NCI-H774 (cell line): ENCODE measurements around the gene CD160.
"Not testable (repeated sequence)": the region's sequence is repeated elsewhere in the genome, so short reads cannot be mapped to it uniquely, and the experiment has no call there.

ENCODE experiments used
- DNase-seq: peaks from one replicate; lab custom pipeline; 2025; lab: John Stamatoyannopoulos, UW

CD160 gene, protein sequence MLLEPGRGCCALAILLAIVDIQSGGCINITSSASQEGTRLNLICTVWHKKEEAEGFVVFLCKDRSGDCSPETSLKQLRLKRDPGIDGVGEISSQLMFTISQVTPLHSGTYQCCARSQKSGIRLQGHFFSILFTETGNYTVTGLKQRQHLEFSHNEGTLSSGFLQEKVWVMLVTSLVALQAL

GRCh38 chr1:145719230-145720079, at the start of gene CD160:
Gene CD160 (plus strand): TSS chr1:145719499. CDS start chr1:145728328, 8,829 bp downstream.
- DNase-seq = no peak

DNA sequence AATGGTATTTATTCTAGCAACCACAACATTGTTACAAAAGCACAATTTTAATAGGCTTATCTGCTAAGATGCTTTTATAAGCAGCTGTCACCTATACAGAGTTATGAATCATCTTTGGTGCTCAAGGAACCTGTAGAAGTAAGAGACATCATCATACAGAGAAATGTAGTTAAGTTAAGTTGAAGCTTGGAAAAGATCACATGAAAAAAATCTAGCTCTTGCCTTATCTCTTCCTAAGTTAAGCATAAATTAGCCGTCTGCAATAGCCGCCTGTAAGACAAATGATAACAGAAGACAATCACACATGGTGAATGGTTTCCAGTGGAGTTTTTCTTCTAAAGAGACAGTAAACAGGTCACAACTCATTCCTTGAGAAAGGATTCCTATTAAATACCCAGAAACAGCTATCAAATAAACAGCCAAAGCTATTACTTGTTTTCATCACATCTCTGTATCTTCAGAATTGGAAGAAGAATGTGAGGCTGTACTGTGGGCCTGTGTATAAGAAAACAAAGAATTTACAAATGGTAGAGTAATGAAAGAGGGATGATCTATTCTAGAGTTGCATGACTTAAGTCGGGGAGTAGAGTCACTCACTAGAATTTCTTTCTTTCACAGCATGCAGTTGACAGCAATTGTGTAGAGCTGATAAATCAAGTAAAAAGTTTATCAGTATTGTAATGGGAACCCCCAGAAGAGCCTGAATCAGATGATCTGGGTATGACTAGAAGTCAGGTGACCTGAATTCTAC, 48.1 kb upstream of the CD160 start:
- DNase-seq = not testable (repeated sequence)

DNA sequence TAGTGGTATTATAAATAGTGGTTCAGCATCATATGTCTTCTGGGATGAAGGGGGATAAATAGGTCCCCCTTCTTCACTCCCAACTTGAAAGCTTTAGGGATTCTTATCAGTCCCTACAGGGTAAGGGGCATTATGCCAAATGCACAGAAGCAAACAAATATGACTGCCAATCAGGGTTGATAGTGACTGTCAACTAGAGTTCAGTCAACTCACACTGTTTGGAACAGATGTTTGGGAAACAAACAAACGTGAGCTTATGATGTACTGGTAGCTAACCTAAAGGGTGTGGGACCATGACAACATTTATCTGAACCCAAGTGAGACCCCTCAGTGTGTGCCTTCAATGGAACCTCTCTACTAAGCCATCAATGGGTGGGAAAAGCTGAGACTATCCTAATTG, 46.1 kb upstream of the CD160 start:
- not testable (repeated sequence) for DNase-seq

GRCh38 chr1:145684858-145685257, 34.4 kb upstream of the CD160 start:
- not testable (repeated sequence) for DNase-seq

- DNase-seq = not testable (repeated sequence)
Measured at GRCh38 chr1:145686078-145686477, 33.2 kb upstream of the CD160 start.

GRCh38 chr1:145688328-145688727, 31.0 kb upstream of the CD160 start:
- DNase-seq = no peak

DNA sequence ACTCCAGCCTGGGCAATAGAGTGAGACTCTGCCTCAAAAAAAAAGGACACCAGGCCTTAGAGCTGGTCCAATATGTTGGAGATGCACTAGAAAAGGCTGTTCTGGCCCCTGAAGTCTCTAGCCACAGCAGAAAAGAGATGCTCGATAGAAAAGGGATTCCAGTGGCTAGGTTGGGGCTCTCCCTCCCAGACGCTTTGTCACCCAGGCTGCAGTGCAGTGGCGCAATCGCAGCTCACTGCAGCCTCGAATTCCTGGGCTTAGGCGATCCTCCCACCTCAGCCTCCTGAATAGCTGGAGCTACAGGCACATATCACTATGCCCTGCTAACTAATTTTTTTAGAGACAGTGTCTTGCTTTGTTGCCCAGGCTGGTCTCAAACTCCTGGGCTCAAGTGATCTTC, 30.4 kb upstream of the CD160 start:
- DNase-seq = no peak

DNA sequence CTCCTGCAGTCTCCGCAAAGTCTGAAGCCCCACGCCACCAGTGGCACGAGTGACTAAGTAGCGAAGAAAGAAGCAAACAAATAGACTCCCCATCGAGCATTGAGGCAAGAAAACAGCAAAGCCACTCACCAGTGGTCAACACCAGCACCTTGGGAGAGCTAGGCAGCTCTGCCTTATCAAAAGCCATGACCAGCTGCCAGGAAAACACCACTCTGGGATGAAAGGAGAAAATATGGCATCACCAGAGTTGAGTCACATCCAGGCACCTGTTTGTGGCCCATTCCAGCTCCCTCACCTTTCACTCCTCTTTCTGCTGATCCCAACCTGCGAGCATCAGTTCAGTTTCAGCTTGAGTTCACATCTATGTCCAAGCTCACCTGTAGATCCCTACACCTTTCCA, 29.4 kb upstream of the CD160 start:
- DNase-seq = no peak

DNA sequence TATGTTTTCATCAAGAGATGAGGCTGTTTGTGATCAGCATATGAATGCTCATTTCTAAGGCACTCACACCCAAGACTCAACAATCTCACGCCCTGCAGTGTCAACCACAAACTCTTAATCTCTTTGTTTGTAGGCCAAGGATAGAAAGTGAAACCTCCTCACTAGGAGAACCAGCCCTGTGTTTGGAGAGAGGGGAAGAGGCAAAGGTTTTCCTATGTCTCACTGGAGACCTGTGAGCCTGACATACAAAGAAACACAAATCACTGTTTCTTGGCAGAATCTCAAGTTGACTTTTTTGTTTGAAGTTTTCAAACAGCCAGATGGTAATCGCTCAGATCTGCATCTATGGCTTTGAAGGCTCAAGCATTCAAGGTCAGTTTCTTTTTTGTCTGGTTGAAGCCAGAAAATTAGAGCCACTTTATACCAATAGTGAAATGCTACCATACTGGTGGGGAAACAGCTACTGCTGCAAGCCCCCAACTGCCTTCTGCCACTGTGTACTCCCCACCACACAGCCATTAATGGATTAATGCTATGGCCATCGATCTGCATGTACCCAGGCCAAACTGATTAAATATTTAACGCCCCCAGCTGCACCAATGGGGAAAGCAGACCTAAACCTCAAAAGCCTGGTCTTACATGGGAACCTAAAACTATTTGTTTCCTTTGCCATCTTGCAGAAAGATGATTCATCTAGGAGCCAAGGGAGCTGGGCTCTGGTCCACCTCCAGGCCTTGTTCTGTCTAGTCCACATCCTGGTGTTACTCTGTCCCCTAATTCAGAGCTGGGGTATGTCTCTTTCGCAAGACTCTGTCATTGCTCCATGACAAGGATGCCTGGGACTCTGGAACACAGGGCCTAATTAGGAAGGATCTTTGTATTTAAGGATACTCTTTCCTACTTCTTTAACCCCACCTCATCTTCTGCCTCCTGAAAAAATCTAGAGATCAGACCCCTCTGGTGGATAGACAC, 28.4 kb upstream of the CD160 start:
- no peak for DNase-seq

GRCh38 chr1:145692785-145693443, 26.4 kb upstream of the CD160 start:
- DNase-seq = no peak

DNA sequence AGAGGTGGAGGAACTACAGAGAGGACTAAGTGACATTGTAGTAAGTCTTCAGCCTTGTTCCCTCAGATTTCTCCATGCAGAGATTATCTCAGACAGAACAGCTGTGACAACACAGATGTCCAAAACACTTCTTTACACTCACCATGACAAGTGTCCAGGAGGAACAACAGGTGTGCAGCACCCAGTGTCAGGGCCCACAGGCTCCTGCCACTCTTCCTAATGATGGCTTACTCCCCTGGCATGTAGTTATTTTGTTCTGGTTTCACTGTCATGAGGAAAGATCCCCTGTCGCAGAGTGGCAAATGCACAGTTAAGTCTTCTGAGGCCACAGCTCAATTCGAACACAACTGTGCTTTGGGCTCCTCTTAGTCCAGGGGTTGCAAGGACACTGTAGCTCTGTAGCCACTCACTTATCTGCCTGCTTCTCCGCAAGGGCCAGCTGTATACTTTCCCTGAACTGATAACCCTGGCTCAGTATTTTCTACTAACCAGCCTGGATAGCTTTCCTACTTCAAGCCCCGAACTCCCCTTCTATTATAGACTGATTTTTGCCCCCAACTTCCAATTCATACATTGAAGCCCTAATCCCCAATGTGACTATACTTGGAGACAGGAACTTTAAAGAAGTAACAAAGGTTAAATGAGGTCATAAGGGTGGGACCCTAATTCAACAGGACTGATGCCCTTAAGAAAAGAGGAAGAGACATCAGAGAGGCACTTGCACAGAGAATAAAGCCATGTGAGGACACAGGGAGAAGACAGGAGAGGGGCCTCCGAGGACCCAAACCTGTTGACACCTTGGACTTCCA, 23.3 kb upstream of the CD160 start:
- DNase-seq = no peak

- no peak for DNase-seq
Measured at GRCh38 chr1:145696630-145696960, 22.7 kb upstream of the CD160 start.

- no peak for DNase-seq
Measured at GRCh38 chr1:145701306-145701862, 17.9 kb upstream of the CD160 start.

DNA sequence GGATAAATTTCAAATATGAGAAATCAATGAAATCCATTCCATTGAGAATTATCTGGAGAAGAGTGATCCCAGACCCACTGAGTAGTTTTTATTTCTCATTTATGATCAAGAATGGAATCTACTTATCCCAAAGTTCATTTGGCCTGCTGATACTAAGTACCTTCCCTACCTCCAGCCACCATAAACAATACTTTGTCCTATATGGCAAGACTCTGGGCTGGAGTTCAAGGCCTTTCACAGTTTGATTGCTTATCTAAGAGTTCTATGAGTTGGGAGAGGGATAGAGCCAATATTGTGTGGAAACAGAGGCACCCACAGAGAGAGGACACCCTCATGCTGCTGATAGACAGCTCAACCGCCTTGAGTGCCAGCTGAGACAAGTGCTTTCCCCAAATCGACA, 17.2 kb upstream of the CD160 start:
- DNase-seq = no peak

DNA sequence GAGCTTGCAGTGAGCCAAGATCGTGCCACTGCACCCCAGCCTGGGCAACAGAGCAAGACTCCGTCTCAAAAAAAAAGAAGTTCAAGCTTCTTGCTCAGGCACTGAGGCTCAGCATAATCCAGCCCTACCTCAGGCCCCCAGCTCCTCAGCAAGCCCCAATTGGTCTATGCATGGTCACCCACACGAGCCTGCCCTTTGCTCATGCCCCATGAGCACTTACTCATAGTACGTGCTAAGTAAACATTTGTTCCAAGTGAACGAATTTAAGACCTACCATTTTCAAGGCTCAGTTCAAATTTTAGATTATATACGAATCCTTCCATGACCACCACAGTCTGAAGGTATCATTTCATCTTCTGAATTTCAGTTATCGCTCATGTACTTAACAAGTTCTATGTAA, 16.5 kb upstream of the CD160 start:
- no peak for DNase-seq

DNA sequence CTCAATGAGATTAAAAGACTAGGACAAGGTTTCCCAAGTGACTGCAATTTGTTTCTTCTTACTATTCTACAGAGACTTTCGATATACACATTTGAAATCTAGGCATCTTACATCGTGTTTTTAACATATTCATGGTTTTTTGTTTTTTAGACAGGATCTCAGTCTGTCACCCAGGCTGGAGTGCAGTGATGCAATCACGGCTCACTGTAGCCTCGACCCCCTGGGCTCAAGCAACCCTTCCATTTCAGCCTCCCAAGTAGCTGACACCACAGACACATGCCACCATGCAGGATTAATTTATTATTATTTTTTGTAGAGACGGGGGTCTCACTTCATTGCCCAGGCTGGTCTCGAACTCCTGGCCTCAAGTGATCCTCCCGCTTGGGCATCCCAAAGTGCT, 13.7 kb upstream of the CD160 start:
- no peak for DNase-seq

GRCh38 chr1:145706086-145706664, 13.1 kb upstream of the CD160 start:
- no peak for DNase-seq

GRCh38 chr1:145707183-145707867, 12.0 kb upstream of the CD160 start, which contains the start of gene PDZK1:
Gene PDZK1 (minus strand): TSS chr1:145707368. CDS start chr1:145688021, 19,347 bp downstream.
- DNase-seq = no peak

GRCh38 chr1:145708063-145708462, 11.2 kb upstream of the CD160 start:
- DNase-seq = no peak
